OCI-LY7 (cell line): Measurements from ENCODE around the gene EMCN.

Experiments used
- CTCF ChIP-seq: fragments of 200-600 bp; sonication (generic); conservative IDR thresholded peaks from 2 replicates; pipeline ENCODE4 v1.5.1; 2014; ENCODE audit warnings: mild to moderate bottlenecking, antibody characterized with exemption, low read length, moderate library complexity, mixed read lengths
- EZH2phosphoT487 ChIP-seq: fragments of 200-600 bp; sonication (generic); IDR thresholded peaks from 2 replicates; pipeline ENCODE4 v1.6.1; 2018; ENCODE audit warnings: low read depth, borderline replicate concordance, mild to moderate bottlenecking, mixed run types, antibody characterized with exemption, low read length, moderate library complexity, mixed read lengths

GRCh38 chr4:100497791-100498190 lies 20.0 kb downstream of the EMCN start:
- no peak for TF ChIP-seq CTCF
- no peak for TF ChIP-seq EZH2phosphoT487
